OCI-LY3 (cell line): Measurements from ENCODE around the gene PTPRC.

ENCODE experiments used
- H2AFZ ChIP-seq: fragments of 200-600, 300-600 bp; shearing (Covaris generic); 2 replicates; pipeline ENCODE4 v1.6.0; 2014; ENCODE audit warnings: antibody characterized with exemption, low read depth, low read length
- H3K27ac ChIP-seq: fragments of 200-600, 300-600 bp; sonication (generic); 2 replicates; pipeline ENCODE4 v1.5.1; 2014; ENCODE audit warnings: mild to moderate bottlenecking, low read length, moderate library complexity, mixed read lengths
- H3K27me3 ChIP-seq: fragments of 200-600, 300-600 bp; sonication (generic); 2 replicates; pipeline ENCODE4 v1.6.1; 2014; ENCODE audit warnings: low read depth, low read length, mixed read lengths
- H3K36me3 ChIP-seq: fragments of 200-600, 300-600 bp; sonication (generic); replicated peaks from 2 replicates; pipeline ENCODE3; 2014; ENCODE audit warnings: low read depth, low read length, mixed read lengths
- H3K4me1 ChIP-seq: fragments of 300-600, 200-600 bp; sonication (generic); 2 replicates; pipeline ENCODE4 v1.6.1; 2014; ENCODE audit warnings: low read length, mixed read lengths
- H3K4me2 ChIP-seq: fragments of 200-600, 300-600 bp; sonication (generic); 2 replicates; pipeline ENCODE4 v1.6.1; 2014; ENCODE audit warnings: low read length, mixed read lengths
- H3K4me3 ChIP-seq: fragments of 300-600, 200-600 bp; sonication (generic); 2 replicates; pipeline ENCODE4 v1.5.1; 2014; ENCODE audit warnings: antibody characterized with exemption, mild to moderate bottlenecking, low read length, moderate library complexity
- H3K79me2 ChIP-seq: fragments of 300-600, 200-600 bp; shearing (Covaris generic); 2 replicates; pipeline ENCODE4 v1.6.1; 2014; ENCODE audit warnings: mild to moderate bottlenecking, low read length, mixed read lengths
- H3K9ac ChIP-seq: fragments of 300-600, 200-600 bp; shearing (Covaris generic); 2 replicates; pipeline ENCODE4 v1.6.0; 2014; ENCODE audit warnings: mild to moderate bottlenecking, low read length, moderate library complexity
- H3K9me3 ChIP-seq: fragments of 200-600, 300-600 bp; shearing (Covaris generic); 2 replicates; pipeline ENCODE4 v1.6.1; 2014; ENCODE audit warnings: low read length, mixed read lengths; ENCODE audit not compliant: insufficient read depth
- H4K20me1 ChIP-seq: fragments of 200-600, 300-600 bp; sonication (generic); 2 replicates; pipeline ENCODE4 v1.6.1; 2016; ENCODE audit warnings: low read length, mixed read lengths; ENCODE audit not compliant: insufficient read depth
- EZH2phosphoT487 ChIP-seq: fragments of 200-600 bp; shearing (Covaris generic); IDR thresholded peaks from 2 replicates; pipeline ENCODE4 v1.6.1; 2018; ENCODE audit warnings: antibody characterized with exemption, mixed run types, low read depth
- TF ChIP-seq, protein P1 (sequence below): fragments of 200-600, 300-600 bp; sonication (generic); IDR thresholded peaks from 2 replicates; pipeline ENCODE4 v1.5.1; 2014; ENCODE audit warnings: antibody characterized with exemption, low read length, low read depth

Gene PTPRC

DNA sequence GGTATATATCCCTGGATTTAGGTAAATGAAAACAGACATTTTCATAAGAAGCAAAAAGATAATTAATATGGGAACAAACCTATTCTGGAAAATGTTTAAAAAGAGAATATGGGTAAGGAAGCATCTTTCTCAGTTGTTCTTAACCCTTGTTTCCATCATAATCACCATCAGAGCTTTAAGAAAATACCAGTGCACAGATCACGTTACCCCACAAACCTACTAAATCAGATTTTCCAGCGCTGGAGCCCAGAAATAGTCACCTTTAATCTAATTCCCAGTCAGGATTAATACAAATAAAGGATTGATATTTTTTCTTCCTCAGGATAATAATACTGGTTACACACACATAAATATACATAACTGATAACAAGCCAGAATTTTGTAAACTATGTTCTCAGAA, 44.6 kb downstream of the PTPRC start:
- TF ChIP-seq EZH2phosphoT487: no peak
- TF ChIP-seq, protein P1, sequence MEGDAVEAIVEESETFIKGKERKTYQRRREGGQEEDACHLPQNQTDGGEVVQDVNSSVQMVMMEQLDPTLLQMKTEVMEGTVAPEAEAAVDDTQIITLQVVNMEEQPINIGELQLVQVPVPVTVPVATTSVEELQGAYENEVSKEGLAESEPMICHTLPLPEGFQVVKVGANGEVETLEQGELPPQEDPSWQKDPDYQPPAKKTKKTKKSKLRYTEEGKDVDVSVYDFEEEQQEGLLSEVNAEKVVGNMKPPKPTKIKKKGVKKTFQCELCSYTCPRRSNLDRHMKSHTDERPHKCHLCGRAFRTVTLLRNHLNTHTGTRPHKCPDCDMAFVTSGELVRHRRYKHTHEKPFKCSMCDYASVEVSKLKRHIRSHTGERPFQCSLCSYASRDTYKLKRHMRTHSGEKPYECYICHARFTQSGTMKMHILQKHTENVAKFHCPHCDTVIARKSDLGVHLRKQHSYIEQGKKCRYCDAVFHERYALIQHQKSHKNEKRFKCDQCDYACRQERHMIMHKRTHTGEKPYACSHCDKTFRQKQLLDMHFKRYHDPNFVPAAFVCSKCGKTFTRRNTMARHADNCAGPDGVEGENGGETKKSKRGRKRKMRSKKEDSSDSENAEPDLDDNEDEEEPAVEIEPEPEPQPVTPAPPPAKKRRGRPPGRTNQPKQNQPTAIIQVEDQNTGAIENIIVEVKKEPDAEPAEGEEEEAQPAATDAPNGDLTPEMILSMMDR: no peak
- H3K4me1 ChIP-seq: peaks cover 71% of the 10 kb centered on the region
- no peak overlapping the region for H2AFZ ChIP-seq
- H3K36me3 ChIP-seq: peaks cover 6% of the 10 kb centered on the region
- peak overlapping the region; percentile 72 for H3K9ac ChIP-seq
- no peaks in the 10 kb centered on the region for H3K9me3 ChIP-seq
- peaks cover 60% of the 10 kb centered on the region for H3K79me2 ChIP-seq
- H3K4me3 ChIP-seq: peak overlapping the region; percentile 49
- peak overlapping the region; percentile 68 for H3K4me2 ChIP-seq
- peaks cover 9% of the 10 kb centered on the region; the same call in 1 of the 2 replicates for H4K20me1 ChIP-seq
- peak overlapping the region; percentile 94 for H3K27ac ChIP-seq
- no peaks in the 10 kb centered on the region for H3K27me3 ChIP-seq

DNA sequence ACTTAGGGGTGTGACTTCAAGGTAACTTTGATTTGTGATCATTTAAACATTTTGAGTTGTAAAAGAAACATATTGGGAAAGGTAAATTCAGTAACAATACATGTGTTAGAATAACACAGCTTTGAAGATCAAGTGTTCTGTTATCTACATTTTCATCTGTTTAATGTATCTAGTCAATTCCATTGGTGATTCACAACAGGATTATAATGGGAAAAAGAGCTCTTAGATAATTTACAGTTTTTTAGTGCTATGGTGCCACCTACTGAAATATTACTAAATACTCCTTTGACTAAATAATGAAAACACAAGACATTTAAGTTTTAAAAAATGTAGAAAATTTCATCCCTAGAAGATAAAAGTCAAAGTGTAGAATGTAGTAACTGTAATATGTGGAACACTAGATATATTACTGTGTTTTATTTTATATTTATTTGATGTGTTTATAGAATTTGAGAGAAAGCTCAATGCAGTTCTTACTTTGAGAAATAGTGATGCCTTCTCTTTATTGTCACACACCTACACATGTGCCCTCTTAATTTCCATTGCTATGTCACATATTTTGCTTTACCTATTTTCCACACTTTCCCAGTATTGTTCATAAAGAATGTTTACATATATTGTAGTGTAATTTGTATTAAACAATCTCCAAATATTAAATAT, 47.4 kb downstream of the PTPRC start:
- H3K79me2 ChIP-seq: peaks cover 47% of the 10 kb centered on the region
- H3K9ac ChIP-seq: no peak overlapping the region
- peaks cover 43% of the 10 kb centered on the region for H3K4me1 ChIP-seq
- H3K4me2 ChIP-seq: no peak overlapping the region
- H2AFZ ChIP-seq: no peak overlapping the region
- no peak overlapping the region for H3K4me3 ChIP-seq
- no peaks in the 10 kb centered on the region for H3K27me3 ChIP-seq
- H3K9me3 ChIP-seq: no peaks in the 10 kb centered on the region
- H3K36me3 ChIP-seq: no peaks in the 10 kb centered on the region
- TF ChIP-seq, protein P1: peak; percentile 83
- no peak for TF ChIP-seq EZH2phosphoT487
- peaks cover 26% of the 10 kb centered on the region; the same call in 1 of the 2 replicates for H4K20me1 ChIP-seq
- H3K27ac ChIP-seq: no peak overlapping the region

GRCh38 chr1:198687429-198687828, 48.6 kb downstream of the PTPRC start:
- no peaks in the 10 kb centered on the region for H3K9me3 ChIP-seq
- TF ChIP-seq EZH2phosphoT487: no peak

DNA sequence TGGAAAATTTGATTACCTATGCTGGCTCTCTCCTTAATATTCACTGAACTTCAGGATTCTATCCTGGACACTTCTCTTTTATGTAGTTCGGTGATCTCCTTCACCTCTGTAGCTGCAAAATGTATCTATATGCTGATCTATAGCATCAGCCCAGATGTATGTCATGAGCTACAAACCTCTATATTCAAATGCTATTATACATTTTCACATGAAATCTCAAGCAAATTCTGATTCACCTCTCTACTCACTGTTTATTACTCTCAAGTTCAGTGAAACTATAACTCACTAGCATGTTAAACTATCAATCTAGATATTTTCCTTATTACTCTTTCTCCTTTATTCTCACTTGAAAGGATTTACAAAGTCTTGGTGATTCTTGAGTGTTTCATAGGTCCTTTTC, 52.2 kb downstream of the PTPRC start:
- Histone ChIP-seq H3K4me3 (no peak overlapping the region), H3K27me3 (no peaks in the 10 kb centered on the region), H3K4me1 (peaks cover 5% of the 10 kb centered on the region), H3K79me2 (peaks cover 11% of the 10 kb centered on the region), H2AFZ (no peak overlapping the region), H3K36me3 (peaks cover 7% of the 10 kb centered on the region), H3K9ac (no peak overlapping the region), H4K20me1 (peaks cover 29% of the 10 kb centered on the region), H3K27ac (no peak overlapping the region), H3K9me3 (no peaks in the 10 kb centered on the region), H3K4me2 (no peak overlapping the region)
- no peak for TF ChIP-seq EZH2phosphoT487
- TF ChIP-seq, protein P1: no peak

More at GRCh38 chr1:198687429-198687828, 48.6 kb downstream of the PTPRC start:
- Histone ChIP-seq H3K4me1 (peaks cover 34% of the 10 kb centered on the region), H3K4me2 (no peak overlapping the region), H3K27ac (no peak overlapping the region), H3K36me3 (no peaks in the 10 kb centered on the region), H3K79me2 (peaks cover 45% of the 10 kb centered on the region), H3K4me3 (no peak overlapping the region), H3K9ac (no peak overlapping the region), H3K27me3 (no peaks in the 10 kb centered on the region), H2AFZ (no peak overlapping the region), H4K20me1 (peaks cover 32% of the 10 kb centered on the region)
